H9 (cell line): ENCODE measurements around the gene FGF4. TPM values are rescaled to one million over a fixed set of nuclear protein-coding genes. Genes with fewer than 3 reads are reported as not detected.

Experiments
- DNase-seq: peaks from one replicate; pipeline ENCODE4 v3.0.0-alpha.2; 2017
- H2AFZ ChIP-seq: one replicate; pipeline ENCODE4 v1.6.1; 2013; ENCODE audit warnings: mild to moderate bottlenecking, low read length, control low read depth, moderate library complexity
- H2AK5ac ChIP-seq: 2 replicates; pipeline ENCODE4 v1.6.1; 2013; ENCODE audit warnings: low read length, control low read depth, mixed read lengths; ENCODE audit not compliant: insufficient read length
- H2BK120ac ChIP-seq: one replicate; pipeline ENCODE4 v1.6.1; 2013; ENCODE audit warnings: low read depth, mild to moderate bottlenecking, low read length, control low read depth, inconsistent platforms; ENCODE audit not compliant: poor library complexity, severe bottlenecking
- H2BK12ac ChIP-seq: 2 replicates; pipeline ENCODE4 v1.6.1; 2013; ENCODE audit warnings: low read length, control low read depth, mixed read lengths, low read depth; ENCODE audit not compliant: insufficient read length
- H2BK15ac ChIP-seq: 2 replicates; pipeline ENCODE4 v1.6.1; 2013; ENCODE audit warnings: low read depth, low read length, control low read depth
- H2BK20ac ChIP-seq: one replicate; pipeline ENCODE4 v1.6.1; 2013; ENCODE audit warnings: low read depth, mild to moderate bottlenecking, low read length, control low read depth, inconsistent platforms; ENCODE audit not compliant: poor library complexity, severe bottlenecking
- H2BK5ac ChIP-seq: 2 replicates; pipeline ENCODE4 v1.6.1; 2013; ENCODE audit warnings: low read length, control low read depth, mixed read lengths; ENCODE audit not compliant: insufficient read length
- H3K14ac ChIP-seq: 2 replicates; pipeline ENCODE4 v1.6.1; 2013; ENCODE audit warnings: low read length, control low read depth; ENCODE audit not compliant: insufficient read depth
- H3K18ac ChIP-seq: 2 replicates; pipeline ENCODE4 v1.6.1; 2013; ENCODE audit warnings: low read depth, mild to moderate bottlenecking, mixed read lengths, low read length, control low read depth; ENCODE audit not compliant: insufficient read length
- H3K23ac ChIP-seq: 2 replicates; pipeline ENCODE4 v1.6.1; 2013; ENCODE audit warnings: low read length, control low read depth, mixed read lengths, low read depth; ENCODE audit not compliant: insufficient read length
- H3K23me2 ChIP-seq: 2 replicates; pipeline ENCODE4 v1.6.1; 2013; ENCODE audit warnings: low read depth, mild to moderate bottlenecking, mixed read lengths, low read length, control low read depth; ENCODE audit not compliant: insufficient read length, poor library complexity, severe bottlenecking
- H3K27ac ChIP-seq: 2 replicates; pipeline ENCODE4 v1.5.1; 2013; ENCODE audit warnings: low read length, control low read depth, mixed read lengths, low read depth; ENCODE audit not compliant: insufficient read length
- H3K27me3 ChIP-seq: 2 replicates; pipeline ENCODE4 v1.6.1; 2013; ENCODE audit warnings: low read length, control low read depth, inconsistent platforms; ENCODE audit not compliant: insufficient read depth
- H3K4ac ChIP-seq: 2 replicates; pipeline ENCODE4 v1.6.1; 2013; ENCODE audit warnings: low read depth, mild to moderate bottlenecking, control low read depth, inconsistent platforms, low read length, moderate library complexity
- H3K4me1 ChIP-seq: 2 replicates; pipeline ENCODE4 v1.6.1; 2013; ENCODE audit warnings: low read length, control low read depth, inconsistent platforms; ENCODE audit not compliant: insufficient read depth
- H3K4me2 ChIP-seq: 2 replicates; pipeline ENCODE4 v1.6.1; 2013; ENCODE audit warnings: low read length, control low read depth, mixed read lengths; ENCODE audit not compliant: insufficient read length, insufficient read depth
- H3K56ac ChIP-seq: 2 replicates; pipeline ENCODE4 v1.6.1; 2013; ENCODE audit warnings: low read depth, mild to moderate bottlenecking, mixed read lengths, low read length, control low read depth; ENCODE audit not compliant: insufficient read length
- H3K79me1 ChIP-seq: 2 replicates; pipeline ENCODE4 v1.6.1; 2013; ENCODE audit warnings: low read depth, mild to moderate bottlenecking, moderate library complexity, low read length, control low read depth, inconsistent platforms; ENCODE audit not compliant: insufficient read depth, poor library complexity, severe bottlenecking
- H3K79me2 ChIP-seq: 2 replicates; pipeline ENCODE4 v1.6.1; 2013; ENCODE audit warnings: low read length, control low read depth, inconsistent platforms; ENCODE audit not compliant: insufficient read depth
- H3K9ac ChIP-seq: 2 replicates; pipeline ENCODE4 v1.6.1; 2013; ENCODE audit warnings: low read length, control low read depth, mixed read lengths; ENCODE audit not compliant: insufficient read length; ENCODE audit errors: extremely low read depth
- H3K9me3 ChIP-seq: one replicate; pipeline ENCODE4 v1.6.1; 2013; ENCODE audit warnings: low read depth, low read length, inconsistent platforms; ENCODE audit not compliant: control insufficient read depth
- H3T11ph ChIP-seq: one replicate; pipeline ENCODE4 v1.6.1; 2013; ENCODE audit warnings: mild to moderate bottlenecking, low read length, control low read depth, inconsistent platforms
- H4K20me1 ChIP-seq: one replicate; pipeline ENCODE4 v1.6.1; 2013; ENCODE audit not compliant: control insufficient read depth, insufficient read length, insufficient read depth
- H4K5ac ChIP-seq: 2 replicates; pipeline ENCODE4 v1.6.1; 2013; ENCODE audit warnings: low read depth, mild to moderate bottlenecking, mixed read lengths, low read length, control low read depth; ENCODE audit not compliant: insufficient read length
- H4K8ac ChIP-seq: replicated peaks from 2 replicates; pipeline ENCODE4 v1.6.1; 2013; ENCODE audit warnings: low read length, control low read depth, mixed read lengths, low read depth; ENCODE audit not compliant: insufficient read length
- H4K91ac ChIP-seq: 2 replicates; pipeline ENCODE4 v1.6.1; 2013; ENCODE audit warnings: low read depth, mild to moderate bottlenecking, moderate library complexity, mixed read lengths, low read length, control low read depth; ENCODE audit not compliant: insufficient read length
- H3K27ac Mint-ChIP-seq, 3 experiments: 2 replicates in 2 of 3; 3 replicates in 1 of 3; pipeline ENCODE4 v1.8.0; 2020 to 2021; ENCODE audit warnings: mixed read lengths in 3 of 3, mild to moderate bottlenecking in 1 of 3, moderate library complexity in 1 of 3
- H3K27me3 Mint-ChIP-seq: 2 replicates; pipeline ENCODE4 v1.8.0; 2021; ENCODE audit warnings: low read depth, mild to moderate bottlenecking, moderate library complexity, mixed read lengths
- H3K36me3 Mint-ChIP-seq, 3 experiments: 2 replicates in 2 of 3; 3 replicates in 1 of 3; pipeline ENCODE4 v1.8.0; 2020 to 2021; ENCODE audit warnings: low read depth in 3 of 3, mixed read lengths in 3 of 3; ENCODE audit not compliant: insufficient read depth in 1 of 3
- H3K4me1 Mint-ChIP-seq, 2 experiments: 2 replicates each; pipeline ENCODE4 v1.8.0; 2020; ENCODE audit warnings: mixed read lengths in 2 of 2
- H3K4me3 Mint-ChIP-seq, 2 experiments: 2 replicates in 1 of 2; 3 replicates in 1 of 2; pipeline ENCODE4 v1.8.0; 2020 to 2021; ENCODE audit warnings: mild to moderate bottlenecking in 2 of 2, mixed read lengths in 2 of 2, moderate library complexity in 1 of 2
- H3K9me3 Mint-ChIP-seq, 2 experiments: 2 replicates in 1 of 2; 3 replicates in 1 of 2; pipeline ENCODE4 v1.8.0; 2020; ENCODE audit warnings: mild to moderate bottlenecking in 2 of 2, mixed read lengths in 2 of 2, moderate library complexity in 1 of 2
- WGBS: extraction: QIAGEN DNeasy Blood & Tissue Kit; methylation state at CpG from one replicate; pipeline ENCODE4 v1.1.7; 2013; ENCODE audit warnings: missing lambda C conversion rate, low lambda C conversion rate, mixed read lengths; ENCODE audit not compliant: insufficient read length; ENCODE audit errors: extremely low coverage; 5-methylcytosine and 5-hydroxymethylcytosine counted together
- total RNA-seq: library from RNA; stranded (reverse); gene quantifications from 2 replicates; pipeline ENCODE4 v1.2.1, GENCODE V29; 2021
- TF ChIP-seq, protein P1 (sequence below): fragments of 200-600 bp; sonication (generic); conservative IDR thresholded peaks from 3 replicates; pipeline ENCODE4 v1.8.0; 2021; ENCODE audit warnings: antibody characterized with exemption, mild to moderate bottlenecking

The FGF4 gene
- total RNA-seq, 1 experiment from 2014 or later: 0.68 TPM

DNA sequence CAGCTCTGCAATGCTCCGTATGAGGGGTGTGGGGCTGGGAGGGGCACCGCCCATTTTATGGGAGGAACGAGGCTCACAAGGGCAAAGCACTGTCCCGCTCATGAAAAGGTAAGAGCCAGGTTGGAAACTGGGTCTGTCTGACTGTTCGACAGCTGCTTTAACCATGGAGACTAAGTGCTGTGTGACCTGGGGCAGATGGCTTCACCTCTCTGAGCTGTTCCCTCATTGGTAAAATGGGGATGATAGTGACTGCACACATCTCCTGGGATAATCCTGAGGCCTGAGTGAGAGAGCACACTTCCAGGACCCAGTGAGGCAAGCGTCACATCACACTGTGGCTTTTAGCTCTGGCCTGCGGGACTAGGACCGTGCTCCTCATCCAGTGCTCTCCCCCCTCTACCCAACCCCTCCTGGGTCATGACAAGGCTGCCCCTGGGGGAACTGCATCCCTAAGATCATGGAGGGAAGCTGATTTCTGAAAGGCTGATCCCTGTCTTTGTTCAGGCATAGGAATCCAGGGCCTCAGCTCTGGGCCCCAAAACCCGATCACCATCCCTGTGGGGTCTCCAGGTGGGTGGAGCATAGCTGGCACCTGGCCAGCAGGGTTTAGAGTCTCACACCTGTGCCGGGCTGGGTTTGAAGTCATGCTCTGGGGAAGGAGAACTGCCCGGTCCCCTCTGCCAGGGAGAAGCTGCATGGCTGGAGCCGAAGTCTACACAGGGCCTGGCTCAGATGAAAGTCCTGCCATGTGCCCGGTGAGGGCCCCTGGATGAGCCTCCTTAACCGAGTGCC is 22.8 kb upstream of the FGF4 start:
- Histone ChIP-seq H3K27me3 (no peaks in the 10 kb centered on the region), H3K79me2 (no peaks in the 10 kb centered on the region), H3K27ac (no peak overlapping the region), H4K20me1 (no peaks in the 10 kb centered on the region), H2BK5ac (no peak overlapping the region), H3K79me1 (no peaks in the 10 kb centered on the region), H3K23me2 (peaks cover 4% of the 10 kb centered on the region), H3K9ac (no peak overlapping the region), H2AFZ (no peak overlapping the region), H3K18ac (no peak overlapping the region), H3T11ph (no peak overlapping the region), H3K56ac (no peak overlapping the region), H2BK12ac (no peak overlapping the region), H4K91ac (no peak overlapping the region), H3K23ac (no peak overlapping the region), H3K4me1 (no peaks in the 10 kb centered on the region), H2AK5ac (no peak overlapping the region), H2BK20ac (no peak overlapping the region), H3K14ac (no peak overlapping the region), H2BK15ac (no peak overlapping the region), H4K5ac (no peak overlapping the region), H3K9me3 (no peaks in the 10 kb centered on the region), H4K8ac (no peak overlapping the region), H2BK120ac (no peak overlapping the region), H3K4me2 (no peak overlapping the region), H3K4ac (no peak overlapping the region)
- peaks cover 0 to 5% (median 1%) of the 10 kb centered on the region in 3 experiments; a peak in 3 of 7 replicates for H3K36me3 Mint-ChIP-seq
- no CpG with 5 or more reads among the region's 14 CpGs for WGBS
- H3K9me3 Mint-ChIP-seq: peaks cover 3 to 6% of the 10 kb centered on the region in 2 experiments; a peak in 3 of 5 replicates
- no peak for DNase-seq
- peaks cover 0 to 6% of the 10 kb centered on the region in 2 experiments; a peak in 1 of 4 replicates for H3K4me1 Mint-ChIP-seq
- H3K27me3 Mint-ChIP-seq: peaks cover 6% of the 10 kb centered on the region
- TF ChIP-seq, protein P1, sequence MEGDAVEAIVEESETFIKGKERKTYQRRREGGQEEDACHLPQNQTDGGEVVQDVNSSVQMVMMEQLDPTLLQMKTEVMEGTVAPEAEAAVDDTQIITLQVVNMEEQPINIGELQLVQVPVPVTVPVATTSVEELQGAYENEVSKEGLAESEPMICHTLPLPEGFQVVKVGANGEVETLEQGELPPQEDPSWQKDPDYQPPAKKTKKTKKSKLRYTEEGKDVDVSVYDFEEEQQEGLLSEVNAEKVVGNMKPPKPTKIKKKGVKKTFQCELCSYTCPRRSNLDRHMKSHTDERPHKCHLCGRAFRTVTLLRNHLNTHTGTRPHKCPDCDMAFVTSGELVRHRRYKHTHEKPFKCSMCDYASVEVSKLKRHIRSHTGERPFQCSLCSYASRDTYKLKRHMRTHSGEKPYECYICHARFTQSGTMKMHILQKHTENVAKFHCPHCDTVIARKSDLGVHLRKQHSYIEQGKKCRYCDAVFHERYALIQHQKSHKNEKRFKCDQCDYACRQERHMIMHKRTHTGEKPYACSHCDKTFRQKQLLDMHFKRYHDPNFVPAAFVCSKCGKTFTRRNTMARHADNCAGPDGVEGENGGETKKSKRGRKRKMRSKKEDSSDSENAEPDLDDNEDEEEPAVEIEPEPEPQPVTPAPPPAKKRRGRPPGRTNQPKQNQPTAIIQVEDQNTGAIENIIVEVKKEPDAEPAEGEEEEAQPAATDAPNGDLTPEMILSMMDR: no peak
- H3K27ac Mint-ChIP-seq: no peak overlapping the region; a peak in 1 of 7 replicates
- H3K4me3 Mint-ChIP-seq: no peak overlapping the region
